HG03354 (cell line): ENCODE measurements around the gene GTF2A1L.

Experiments
- ATAC-seq: cut with Tn5 transposase; IDR thresholded peaks from one replicate; pipeline ENCODE4 v1.9.1; 2021; ENCODE audit warnings: mild to moderate bottlenecking; ENCODE audit not compliant: unreplicated experiment, poor library complexity, severe bottlenecking

The GTF2A1L gene

DNA sequence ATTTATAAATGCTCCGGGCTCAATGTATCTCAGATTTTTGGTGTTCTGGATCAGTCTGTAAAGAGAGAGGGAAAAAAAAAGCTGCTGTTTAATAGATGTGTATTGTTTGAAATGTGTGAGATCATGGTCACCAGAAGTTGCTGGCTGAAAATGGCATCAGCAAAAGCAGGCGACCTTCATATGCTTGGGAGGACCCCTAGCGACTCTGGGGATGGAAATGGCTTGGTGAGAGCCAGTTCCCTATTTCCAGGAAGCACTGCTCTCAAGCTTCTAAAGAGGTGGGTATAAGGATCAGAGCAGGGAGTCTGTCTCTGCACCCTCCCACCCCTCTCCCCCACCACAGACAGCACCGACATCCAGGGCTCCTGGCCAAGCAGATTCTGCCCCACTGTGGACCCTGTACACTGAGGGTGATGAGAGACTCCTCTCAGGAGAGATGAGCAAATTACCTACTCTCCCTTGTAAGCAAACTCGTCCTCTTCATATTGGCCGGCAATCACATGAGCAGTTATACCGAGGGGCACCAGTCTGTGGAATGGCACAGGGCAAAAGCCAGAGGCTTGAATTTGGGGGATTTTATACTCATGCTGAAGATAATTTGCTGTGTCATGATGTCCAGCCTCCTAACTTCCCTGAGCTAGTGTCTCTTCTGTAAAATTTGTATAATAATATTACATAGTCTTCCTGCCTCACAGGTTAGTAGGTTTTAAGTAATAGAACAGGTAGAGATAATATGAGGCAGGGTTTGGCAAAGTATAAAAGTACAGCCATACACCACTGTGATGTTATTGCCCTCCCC, 108.2 kb downstream of the GTF2A1L start:
- no peak for ATAC-seq

DNA sequence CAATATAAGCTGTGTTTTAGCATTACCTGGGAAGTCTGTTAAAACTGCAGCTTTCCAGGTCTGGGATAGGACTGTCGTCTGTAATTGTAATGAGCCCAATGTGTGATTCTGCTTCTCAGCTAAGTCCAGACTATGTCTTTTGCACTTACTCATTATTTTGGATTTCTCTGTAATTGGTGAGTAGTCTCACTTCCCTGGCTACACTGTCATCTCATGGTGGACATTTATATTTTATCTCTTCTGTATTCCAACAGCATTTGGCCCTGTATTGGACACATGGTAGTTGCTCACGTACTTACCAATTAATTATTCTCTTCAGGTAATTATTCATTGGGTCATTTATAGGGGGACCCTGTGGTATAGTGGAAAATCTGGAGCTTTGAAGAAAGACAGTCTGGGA, 109.9 kb downstream of the GTF2A1L start:
- no peak for ATAC-seq

DNA sequence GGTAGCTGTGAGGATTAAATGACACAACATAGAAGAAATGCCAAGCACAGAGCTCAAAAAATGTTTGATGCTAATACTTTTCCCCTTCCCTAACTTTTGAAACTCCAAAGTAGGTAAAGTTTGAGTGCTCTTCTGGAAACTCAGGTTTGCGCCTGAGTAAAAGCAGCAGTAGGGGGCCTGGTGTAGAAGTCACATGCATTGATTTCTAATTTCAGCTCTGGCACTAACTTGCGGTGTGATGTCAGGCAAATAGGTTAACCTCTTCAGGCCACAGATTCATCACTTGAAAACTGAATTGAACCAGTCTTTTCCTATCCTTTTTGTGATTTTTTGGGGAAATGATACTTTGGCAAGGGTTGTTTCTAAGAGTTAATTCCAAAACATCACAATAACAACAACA, 110.6 kb downstream of the GTF2A1L start:
- ATAC-seq = no peak

DNA sequence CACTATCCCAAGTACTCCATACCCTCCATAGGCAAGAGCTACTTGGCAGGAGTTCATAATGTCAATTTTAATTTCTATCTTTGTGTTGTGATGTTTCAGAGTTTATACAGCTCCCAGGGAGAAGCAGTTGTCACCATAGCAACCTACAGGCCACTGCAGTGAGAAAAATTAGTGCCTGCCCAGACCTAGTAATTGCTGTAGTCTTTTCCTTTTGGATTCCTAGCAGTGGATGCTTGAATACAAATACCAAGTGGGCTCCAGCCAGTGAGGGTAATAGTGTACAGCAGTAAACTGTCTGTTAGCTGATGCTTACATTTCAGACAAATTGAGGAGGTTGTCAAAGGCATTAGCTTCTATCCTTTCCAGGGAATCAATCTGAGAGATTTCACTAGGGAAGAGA, 111.2 kb downstream of the GTF2A1L start:
- no peak for ATAC-seq
